RPMI7951 (cell line): ENCODE data around the gene AARSD1. TPM values are rescaled to one million over a fixed set of nuclear protein-coding genes. Genes with fewer than 3 reads are reported as not detected.
"Not testable (repeated sequence)": the region's sequence is repeated elsewhere in the genome, so short reads cannot be mapped to it uniquely, and the experiment has no call there.

Experiments used
- DNase-seq: peaks from one replicate; pipeline ENCODE4 v3.0.0-alpha.2; 2012; ENCODE audit warnings: low read depth
- total RNA-seq: library from RNA; depleted of rRNA; stranded (reverse); fragments of >200 nt; shearing (Covaris generic); gene quantifications from 2 replicates; pipeline ENCODE4 v1.2.3, GENCODE V29; 2014; rRNA removed

The AARSD1 gene
- total RNA-seq, 1 experiment from 2014 or later: 20.3 TPM

- no peak for DNase-seq
These were observed 44.0 kb downstream of the AARSD1 start for GRCh38 chr17:42920106-42920900.

GRCh38 chr17:42919522-42920077, 44.7 kb downstream of the AARSD1 start:
- not testable (repeated sequence) for DNase-seq

- DNase-seq: no peak
These were observed 45.2 kb downstream of the AARSD1 start for GRCh38 chr17:42918902-42919521.

GRCh38 chr17:42917236-42917603, 47.0 kb downstream of the AARSD1 start:
- no peak for DNase-seq

- not testable (repeated sequence) for DNase-seq
These were observed 47.6 kb downstream of the AARSD1 start for GRCh38 chr17:42916388-42917235.

GRCh38 chr17:42915288-42915687, 49.0 kb downstream of the AARSD1 start:
- not testable (repeated sequence) for DNase-seq

- DNase-seq: no peak
These were observed 50.2 kb downstream of the AARSD1 start for GRCh38 chr17:42913981-42914617.

GRCh38 chr17:42913522-42913921, 50.7 kb downstream of the AARSD1 start:
- DNase-seq: no peak

GRCh38 chr17:42908872-42909700, 55.2 kb downstream of the AARSD1 start:
- DNase-seq: no peak

- no peak for DNase-seq
These were observed 57.3 kb downstream of the AARSD1 start for GRCh38 chr17:42906772-42907446.

- no peak for DNase-seq
These were observed 60.2 kb downstream of the AARSD1 start for GRCh38 chr17:42904110-42904469.

- DNase-seq: no peak
These were observed 62.6 kb downstream of the AARSD1 start for GRCh38 chr17:42901535-42902229.

Other genes with a start within 250 kb of the AARSD1 start
- 8.5 and 9.7 TPM in 2 replicates for gene EZH1, start 219.4 kb downstream of the AARSD1 start, total RNA-seq
- 1.4 and 2.4 TPM in 2 replicates for gene RAMP2, start 203.2 kb downstream of the AARSD1 start, total RNA-seq
- gene VPS25, start 191.0 kb downstream of the AARSD1 start, total RNA-seq: 106 and 117 TPM in 2 replicates
- gene WNK4, start 183.8 kb downstream of the AARSD1 start, total RNA-seq: 0.20 and 0.24 TPM in 2 replicates
- gene COA3, start 165.8 kb downstream of the AARSD1 start, total RNA-seq: 102 and 119 TPM in 2 replicates
- 0.98 and 1.1 TPM in 2 replicates for gene CNTD1, start 165.6 kb downstream of the AARSD1 start, total RNA-seq
- 65.8 and 75.1 TPM in 2 replicates for gene BECN1, start 140.2 kb downstream of the AARSD1 start, total RNA-seq
- gene PSME3, start 131.1 kb downstream of the AARSD1 start, total RNA-seq: 74.4 and 96.1 TPM in 2 replicates
- gene AOC2, start 119.9 kb downstream of the AARSD1 start, total RNA-seq: 0.10 and 0.36 TPM in 2 replicates
- 0.10 TPM in 1 of 2 replicates, not detected in the other for gene AOC3, start 113.3 kb downstream of the AARSD1 start, total RNA-seq
- gene G6PC1, start 63.7 kb downstream of the AARSD1 start, total RNA-seq: not detected in 2 replicates
- 2.0 and 2.3 TPM in 2 replicates for gene PTGES3L, start 15.6 kb upstream of the AARSD1 start, total RNA-seq
- gene RUNDC1, start 16.1 kb upstream of the AARSD1 start, total RNA-seq: 4.7 and 5.0 TPM in 2 replicates
- 1,798 and 1,894 TPM in 2 replicates for gene RPL27, start 34.0 kb upstream of the AARSD1 start, total RNA-seq
- gene IFI35, start 42.3 kb upstream of the AARSD1 start, total RNA-seq: 26.7 and 43.8 TPM in 2 replicates
- gene VAT1, start 57.9 kb upstream of the AARSD1 start, total RNA-seq: 97.0 and 112 TPM in 2 replicates
- gene RND2, start 60.8 kb upstream of the AARSD1 start, total RNA-seq: not detected in 2 replicates
- 34.2 and 34.6 TPM in 2 replicates for gene BRCA1, start 160.9 kb upstream of the AARSD1 start, total RNA-seq
- 44.7 and 52.4 TPM in 2 replicates for gene NBR1, start 206.8 kb upstream of the AARSD1 start, total RNA-seq
- 3.4 and 4.9 TPM in 2 replicates for gene TMEM106A, start 247.4 kb upstream of the AARSD1 start, total RNA-seq